Right cardiac atrium (tissue), 5 donors: Measurements from ENCODE around the gene METTL15. TPM values are rescaled to one million over a fixed set of nuclear protein-coding genes. Genes with fewer than 3 reads are reported as not detected.
"Not testable (repeated sequence)": the region's sequence is repeated elsewhere in the genome, so short reads cannot be mapped to it uniquely, and the experiment has no call there.

Source experiments
- ATAC-seq, 2 donors: fragments of 200-7000 bp; cut with Tn5 transposase; one replicate each; pipeline versions ENCODE4 v1.8.0 to v1.9.1; 2020; ENCODE audit warnings: moderate library complexity in 2 of 2, mild to moderate bottlenecking in 1 of 2
- DNase-seq, 3 donors: peaks; one replicate each; pipeline ENCODE4 v3.0.0-alpha.2; 2020
- H3K27ac ChIP-seq: one replicate; pipeline ENCODE4 v1.5.1; 2013; ENCODE audit warnings: mild to moderate bottlenecking, low read length, control low read depth, moderate library complexity
- H3K27me3 ChIP-seq: one replicate; pipeline ENCODE4 v1.6.1; 2013; ENCODE audit not compliant: control insufficient read depth, insufficient read depth
- H3K4me1 ChIP-seq: one replicate; pipeline ENCODE4 v1.6.1; 2013; ENCODE audit warnings: low read length; ENCODE audit not compliant: control insufficient read depth, insufficient read depth
- H3K4me3 ChIP-seq: one replicate; pipeline ENCODE4 v1.5.1; 2013; ENCODE audit warnings: low read length, control low read depth
- H3K9me3 ChIP-seq: one replicate; pipeline ENCODE4 v1.6.1; 2013; ENCODE audit warnings: low read length; ENCODE audit not compliant: control insufficient read depth
- WGBS: extraction: QIAGEN DNeasy Blood & Tissue Kit; methylation state at CpG from one replicate; pipeline ENCODE4 v1.1.7; 2013; 5-methylcytosine and 5-hydroxymethylcytosine counted together
- intact Hi-C, 4 donors: fragments of 100-400 bp; cut with DNase I; formaldehyde crosslinking; loops; one replicate each; pipeline versions ENCODE4 v1.11.0 to v1.14.0; 2022 to 2023
- polyA plus RNA-seq: library from polyadenylated mRNA; stranded (reverse); fragments of 200-250 nt; gene quantifications from one replicate; pipeline ENCODE4 v1.2.3, GENCODE V29; 2013
- total RNA-seq, 4 donors: library from RNA; stranded (reverse); fragmentation: NEBNext Ultra II Directional; extraction: Animal tissue kit (Norgen Biotek cat#: 25700); gene quantifications; one replicate each; pipeline ENCODE4 v1.2.1, GENCODE V29; 2021
- donor health status: healthy with polysubstance abuse.
- donor health status: DM: no; HTN: yes; CAD: no.
- donor health status: DM: no; HTN: no; CAD: no.
- donor health status: DM: no; HTN: yes; CAD: no; lungs with severe emphysema.
- donor health status: DM: yes; HTN: yes; CAD: no.

Gene METTL15
- total and polyA plus RNA-seq, 5 donors, result 4.8 to 10.2 (median 8.8) TPM

- H3K27ac ChIP-seq, DNase-seq, H3K27me3 ChIP-seq, intact Hi-C loops, H3K9me3 ChIP-seq, H3K4me3 ChIP-seq, H3K4me1 ChIP-seq, ATAC-seq: not testable (repeated sequence)
- WGBS, result 84% methylated on average over 7 of the region's 7 CpGs
These were observed 182.8 kb downstream of the METTL15 start for GRCh38 chr11:28290995-28291394.

- 97% methylated on average over 2 of the region's 2 CpGs for WGBS
- ATAC-seq (no peak), DNase-seq (no peak)
- Histone ChIP-seq H3K27me3 (no peaks in the 10 kb centered on the region), H3K27ac (no peak overlapping the region), H3K4me1 (no peaks in the 10 kb centered on the region), H3K4me3 (no peak overlapping the region), H3K9me3 (peaks cover 2% of the 10 kb centered on the region)
- intact Hi-C loops, result no loop called here
These were observed 188.2 kb downstream of the METTL15 start for GRCh38 chr11:28296426-28296825.

GRCh38 chr11:28298209-28298608 is 190.0 kb downstream of the METTL15 start:
- no peaks in the 10 kb centered on the region for H3K4me1 ChIP-seq
- peaks cover 2% of the 10 kb centered on the region for H3K9me3 ChIP-seq
- no peak for ATAC-seq
- H3K4me3 ChIP-seq, result no peak overlapping the region
- no peaks in the 10 kb centered on the region for H3K27me3 ChIP-seq
- WGBS, result 97% methylated on average over 3 of the region's 3 CpGs
- no peak for DNase-seq
- H3K27ac ChIP-seq, result no peak overlapping the region
- intact Hi-C loops, result no loop called here

- H3K4me1 ChIP-seq, result no peaks in the 10 kb centered on the region
These were observed 195.4 kb downstream of the METTL15 start for GRCh38 chr11:28303477-28304191.

GRCh38 chr11:28315440-28315839 is 207.3 kb downstream of the METTL15 start:
- no peak overlapping the region for H3K4me3 ChIP-seq
- DNase-seq (no peak), ATAC-seq (no peak)
- H3K27ac ChIP-seq, result no peak overlapping the region
- no peaks in the 10 kb centered on the region for H3K9me3 ChIP-seq
- intact Hi-C loops, result no loop called here
- H3K4me1 ChIP-seq, result no peaks in the 10 kb centered on the region
- WGBS, result 100% methylated on average over 1 of the region's 1 CpG
- no peaks in the 10 kb centered on the region for H3K27me3 ChIP-seq

More at GRCh38 chr11:28303477-28304191, 195.4 kb downstream of the METTL15 start:
- intact Hi-C loops, result no loop called here
- ATAC-seq (no peak), DNase-seq (no peak)
- H3K9me3 ChIP-seq, result no peaks in the 10 kb centered on the region
- WGBS, result 94% methylated on average over 2 of the region's 2 CpGs
- no peak overlapping the region for H3K27ac ChIP-seq
- H3K4me3 ChIP-seq, result no peak overlapping the region
- H3K27me3 ChIP-seq, result no peaks in the 10 kb centered on the region

GRCh38 chr11:28318871-28319270 is 210.7 kb downstream of the METTL15 start:
- H3K27me3 ChIP-seq, result no peaks in the 10 kb centered on the region
- intact Hi-C loops, result no loop called here
- ATAC-seq, result no peak
- no peaks in the 10 kb centered on the region for H3K9me3 ChIP-seq
- H3K27ac ChIP-seq, result no peak overlapping the region
- no peaks in the 10 kb centered on the region for H3K4me1 ChIP-seq
- WGBS, result 71% methylated on average over 3 of the region's 3 CpGs
- no peak for DNase-seq
- no peak overlapping the region for H3K4me3 ChIP-seq

GRCh38 chr11:28323621-28324020 is 215.4 kb downstream of the METTL15 start:
- Histone ChIP-seq H3K27ac (no peak overlapping the region), H3K9me3 (no peaks in the 10 kb centered on the region), H3K27me3 (no peaks in the 10 kb centered on the region), H3K4me3 (no peak overlapping the region), H3K4me1 (no peaks in the 10 kb centered on the region)
- intact Hi-C loops, result no loop called here
- no peak for DNase-seq
- ATAC-seq, result no peak

- 100% methylated on average over 4 of the region's 4 CpGs for WGBS
- H3K27ac ChIP-seq, DNase-seq, H3K9me3 ChIP-seq, ATAC-seq, H3K4me1 ChIP-seq, H3K4me3 ChIP-seq, H3K27me3 ChIP-seq, intact Hi-C loops: not testable (repeated sequence)
These were observed 224.2 kb downstream of the METTL15 start for GRCh38 chr11:28332393-28332792.

- DNase-seq, result no peak
- ATAC-seq, result no peak
- Histone ChIP-seq H3K4me1 (no peaks in the 10 kb centered on the region), H3K4me3 (no peak overlapping the region), H3K27ac (no peak overlapping the region), H3K27me3 (no peaks in the 10 kb centered on the region), H3K9me3 (no peaks in the 10 kb centered on the region)
- intact Hi-C loops, result no loop called here
These were observed 229.5 kb downstream of the METTL15 start for GRCh38 chr11:28337701-28338100.

GRCh38 chr11:28338371-28338770 is 230.2 kb downstream of the METTL15 start:
- H3K27ac ChIP-seq, result no peak overlapping the region
- 96% methylated on average over 3 of the region's 3 CpGs for WGBS
- no peaks in the 10 kb centered on the region for H3K27me3 ChIP-seq
- ATAC-seq (no peak), DNase-seq (no peak)
- H3K9me3 ChIP-seq, result no peaks in the 10 kb centered on the region
- H3K4me1 ChIP-seq, result no peaks in the 10 kb centered on the region
- H3K4me3 ChIP-seq, result no peak overlapping the region
- intact Hi-C loops, result no loop called here

- H3K27ac ChIP-seq, result no peak overlapping the region
- intact Hi-C loops, result no loop called here
- WGBS, result 98% methylated on average over 1 of the region's 1 CpG
- H3K4me1 ChIP-seq, result no peaks in the 10 kb centered on the region
- no peaks in the 10 kb centered on the region for H3K27me3 ChIP-seq
- H3K4me3 ChIP-seq, result no peak overlapping the region
- no peaks in the 10 kb centered on the region for H3K9me3 ChIP-seq
- DNase-seq (no peak), ATAC-seq (no peak)
These were observed 231.3 kb downstream of the METTL15 start for GRCh38 chr11:28339488-28339887.

GRCh38 chr11:28342716-28343115 is 234.5 kb downstream of the METTL15 start:
- intact Hi-C loops, result no loop called here
- Histone ChIP-seq H3K9me3 (no peaks in the 10 kb centered on the region), H3K27ac (no peak overlapping the region), H3K4me1 (no peaks in the 10 kb centered on the region), H3K4me3 (no peak overlapping the region), H3K27me3 (no peaks in the 10 kb centered on the region)
- no peak for DNase-seq
- 77% methylated on average over 1 of the region's 1 CpG for WGBS
- no peak for ATAC-seq
